ENCODE results near the gene CMIP.
A peak's percentile ranks its signal among the peaks of the same experiment; 100 is the strongest.

DNA sequence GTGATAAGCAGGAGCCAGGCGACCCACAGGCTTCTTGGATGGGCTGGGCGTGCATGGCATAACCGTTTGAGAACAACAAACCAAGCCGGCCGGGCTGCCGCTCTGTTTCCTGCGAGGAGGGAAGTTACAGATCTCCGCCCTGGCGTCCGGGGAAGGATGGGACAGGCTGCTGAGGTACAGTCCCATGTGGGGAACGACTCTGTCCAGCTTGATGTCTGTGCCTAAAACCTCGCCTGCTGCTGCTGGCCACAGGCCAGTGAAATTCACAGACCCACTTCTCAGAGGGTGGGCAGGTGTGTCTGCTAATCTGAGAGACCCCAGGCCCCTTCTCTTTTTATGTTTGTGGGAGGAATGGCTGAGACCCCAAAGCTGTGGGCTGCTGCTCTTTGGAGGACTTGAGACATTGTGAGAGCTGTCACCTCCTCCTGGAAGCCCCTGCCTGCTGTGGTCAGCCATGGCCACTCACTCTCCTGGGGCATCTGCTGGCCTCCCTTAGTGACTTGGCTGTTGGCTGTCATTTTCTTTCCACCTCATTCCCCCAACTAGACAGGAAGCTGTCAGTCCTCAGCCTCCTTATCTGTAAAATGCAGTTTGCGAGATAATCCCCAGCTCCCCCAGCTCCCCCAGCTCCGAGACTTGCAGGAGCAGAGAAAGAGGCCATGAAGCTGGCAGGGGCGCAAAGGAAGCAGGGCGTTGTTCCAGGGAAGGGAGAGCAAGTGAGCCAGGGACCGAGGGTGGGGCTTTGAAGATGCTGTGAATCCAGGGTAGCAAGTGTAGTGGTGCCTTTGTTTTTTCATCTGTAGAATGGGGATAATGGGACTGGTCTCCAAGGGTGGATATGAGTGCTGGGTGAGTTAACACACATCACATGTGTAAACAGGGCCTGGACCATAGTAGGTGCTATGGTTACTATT is 51.0 kb downstream of the CMIP start:
- TF ChIP-seq RCOR1 (IDR thresholded peaks at IDR 0.05; ENCODE audit: low read length) (no peak), MXI1 (IDR thresholded peaks at IDR 0.05; ENCODE audit: low read depth, low read length) (0 out of 2 replicates have a peak, but pooled peaks have one; percentile 38), EZH2phosphoT487 (IDR thresholded peaks at IDR 0.05; ENCODE audit: borderline replicate concordance, low read depth) (no peak), CTCF (IDR thresholded peaks at IDR 0.05) (no peak), GATA2 (CRISPR knock-in tag; IDR thresholded peaks at IDR 0.05) (peak; percentile 34; the same call in 1 of the 2 replicates), REST (IDR thresholded peaks at IDR 0.05; ENCODE audit: low read depth, low read length) (no peak)

All from SK-N-SH (cell line).